Fibroblast of villous mesenchyme (primary cell): ENCODE measurements around the gene SCN10A. TPM values are rescaled to one million over a fixed set of nuclear protein-coding genes. Genes with fewer than 3 reads are reported as not detected.

Source experiments
- DNase-seq: peaks from one replicate; pipeline ENCODE4 v3.0.0-alpha.2; 2010; ENCODE audit warnings: low read depth
- H3K4me3 ChIP-seq: 2 replicates; pipeline ENCODE4 v1.5.1; 2011; ENCODE audit warnings: low read depth, mild to moderate bottlenecking, low read length
- total RNA-seq: library from RNA; depleted of rRNA; stranded (reverse); fragments of >200 nt; gene quantifications from 2 replicates; pipeline ENCODE4 v1.2.3, GENCODE V29; 2012
- TF ChIP-seq, protein P1 (sequence below): IDR thresholded peaks from 2 replicates; pipeline ENCODE4 v1.5.1; 2012; ENCODE audit warnings: low read depth, mild to moderate bottlenecking, low read length; ENCODE audit not compliant: insufficient read depth

SCN10A gene
- total RNA-seq, 1 donor, result not detected

DNA sequence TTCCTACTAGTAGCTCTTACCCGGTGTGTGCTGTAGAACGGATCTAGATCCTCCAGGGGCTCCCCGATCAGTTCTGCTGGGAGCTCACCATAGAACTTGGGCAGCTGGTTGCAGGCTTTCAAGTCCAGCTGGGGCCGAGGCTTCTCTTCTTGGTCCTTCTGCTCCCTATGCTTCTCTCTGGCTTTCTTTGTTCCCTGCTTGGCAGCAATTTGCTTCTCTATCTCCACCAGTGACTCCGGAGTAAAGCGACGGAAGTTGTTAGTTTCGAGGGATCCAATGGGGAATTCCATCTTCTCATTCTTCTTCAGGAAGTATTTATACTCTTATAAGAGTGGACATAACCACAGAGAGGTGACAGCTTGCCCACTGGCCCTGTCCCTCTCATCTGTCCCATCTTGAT is 22.3 kb downstream of the SCN10A start:
- TF ChIP-seq, protein P1, sequence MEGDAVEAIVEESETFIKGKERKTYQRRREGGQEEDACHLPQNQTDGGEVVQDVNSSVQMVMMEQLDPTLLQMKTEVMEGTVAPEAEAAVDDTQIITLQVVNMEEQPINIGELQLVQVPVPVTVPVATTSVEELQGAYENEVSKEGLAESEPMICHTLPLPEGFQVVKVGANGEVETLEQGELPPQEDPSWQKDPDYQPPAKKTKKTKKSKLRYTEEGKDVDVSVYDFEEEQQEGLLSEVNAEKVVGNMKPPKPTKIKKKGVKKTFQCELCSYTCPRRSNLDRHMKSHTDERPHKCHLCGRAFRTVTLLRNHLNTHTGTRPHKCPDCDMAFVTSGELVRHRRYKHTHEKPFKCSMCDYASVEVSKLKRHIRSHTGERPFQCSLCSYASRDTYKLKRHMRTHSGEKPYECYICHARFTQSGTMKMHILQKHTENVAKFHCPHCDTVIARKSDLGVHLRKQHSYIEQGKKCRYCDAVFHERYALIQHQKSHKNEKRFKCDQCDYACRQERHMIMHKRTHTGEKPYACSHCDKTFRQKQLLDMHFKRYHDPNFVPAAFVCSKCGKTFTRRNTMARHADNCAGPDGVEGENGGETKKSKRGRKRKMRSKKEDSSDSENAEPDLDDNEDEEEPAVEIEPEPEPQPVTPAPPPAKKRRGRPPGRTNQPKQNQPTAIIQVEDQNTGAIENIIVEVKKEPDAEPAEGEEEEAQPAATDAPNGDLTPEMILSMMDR, result no peak
- no peak for DNase-seq
- H3K4me3 ChIP-seq, result no peak overlapping the region

DNA sequence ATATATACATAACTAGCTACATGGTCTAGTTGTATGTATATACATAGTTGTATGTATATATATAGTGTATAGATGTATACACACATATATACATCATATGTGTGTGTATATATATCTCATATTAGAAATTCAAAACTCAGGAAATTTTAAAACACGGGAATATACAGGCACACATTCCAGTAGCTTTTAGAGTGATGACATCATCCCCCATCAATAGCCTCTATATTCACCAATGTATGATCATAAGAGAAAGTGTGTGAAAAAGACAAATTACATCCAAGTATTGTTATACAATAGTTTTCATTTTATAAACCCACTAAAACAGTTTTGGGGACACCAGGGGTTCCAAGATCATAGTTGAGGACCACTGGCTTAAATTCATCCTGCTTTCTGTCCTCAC is 23.0 kb downstream of the SCN10A start:
- DNase-seq, result no peak
- no peak overlapping the region for H3K4me3 ChIP-seq
- TF ChIP-seq, protein P1, result no peak

DNA sequence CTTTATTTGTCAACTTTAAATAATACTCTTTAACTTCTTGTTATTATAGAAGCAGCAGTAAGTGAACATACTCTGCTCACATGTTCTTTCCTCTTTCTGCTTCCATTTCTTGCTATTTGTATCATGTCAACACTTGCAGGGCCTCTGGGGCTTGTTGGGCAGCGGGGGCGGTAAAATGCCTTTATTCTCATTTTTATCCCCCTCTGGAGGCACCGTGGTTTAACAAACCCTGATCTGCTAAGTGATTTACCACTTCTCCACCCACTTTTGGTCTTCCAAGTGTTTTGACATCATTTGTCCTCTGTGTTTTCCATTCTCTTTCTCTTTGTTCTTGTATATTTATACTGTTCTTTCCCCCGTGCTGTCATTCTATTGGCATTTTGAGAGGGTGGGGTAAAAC is 33.9 kb downstream of the SCN10A start:
- no peak overlapping the region for H3K4me3 ChIP-seq
- TF ChIP-seq, protein P1, result no peak
- DNase-seq, result no peak

DNA sequence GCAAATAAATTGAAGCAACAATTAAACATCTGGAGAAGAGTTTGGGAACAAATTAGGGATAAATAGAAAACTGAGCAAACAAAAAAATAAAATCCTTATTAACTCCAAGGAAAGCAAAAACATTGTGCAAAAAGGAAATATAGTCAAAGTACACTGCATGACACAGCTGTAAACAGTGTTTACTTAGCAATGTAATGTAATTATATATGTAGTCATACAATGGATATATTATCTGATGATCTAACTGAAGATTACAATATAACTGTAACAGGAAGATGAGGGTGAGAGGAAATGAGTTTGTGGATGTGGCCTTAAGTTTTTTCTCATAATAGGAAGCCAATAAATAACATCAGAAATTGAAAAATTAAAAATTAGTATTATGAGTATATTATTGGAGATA is 42.5 kb downstream of the SCN10A start:
- no peak overlapping the region for H3K4me3 ChIP-seq
- TF ChIP-seq, protein P1, result no peak
- no peak for DNase-seq

DNA sequence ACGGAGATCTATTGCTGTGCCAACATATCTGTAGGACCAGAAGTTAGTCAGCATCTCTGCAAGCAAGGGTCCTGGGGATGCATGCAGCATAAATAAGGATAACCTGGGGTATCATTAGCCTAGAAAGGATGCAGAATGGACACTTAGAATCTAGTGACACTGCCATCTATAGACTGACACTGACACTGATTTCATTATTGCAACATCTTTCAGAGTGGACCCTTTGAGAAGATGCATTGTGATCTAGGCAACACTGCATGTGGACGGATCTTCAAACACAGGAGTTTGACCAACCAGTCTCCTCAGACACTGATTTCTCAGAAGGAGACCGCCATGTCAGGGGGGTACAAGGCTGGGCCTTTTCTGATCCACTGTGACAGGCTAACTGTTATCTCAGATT is 52.4 kb downstream of the SCN10A start:
- H3K4me3 ChIP-seq, result no peak overlapping the region
- TF ChIP-seq, protein P1, result no peak
- DNase-seq, result no peak

DNA sequence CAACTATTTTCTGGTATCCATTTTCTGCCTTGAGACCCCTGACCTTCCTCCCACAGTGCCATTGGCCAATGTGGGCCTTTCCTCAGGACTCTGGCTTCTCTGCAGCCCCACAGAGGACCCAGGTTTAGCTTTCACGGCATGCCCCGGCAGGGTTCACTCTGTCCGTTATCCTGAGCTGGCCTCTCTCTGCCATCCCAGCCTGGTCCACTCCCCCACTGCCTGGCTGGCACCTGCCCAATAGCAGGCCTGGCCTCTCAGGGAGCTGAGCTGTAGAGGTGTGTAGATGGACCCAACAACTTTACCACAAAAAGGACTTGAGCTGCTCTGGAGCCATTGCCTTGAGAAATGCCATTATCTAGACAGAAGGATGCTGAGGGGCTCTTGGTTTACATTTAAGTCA is 57.5 kb downstream of the SCN10A start:
- TF ChIP-seq, protein P1, result no peak
- no peak overlapping the region for H3K4me3 ChIP-seq
- no peak for DNase-seq

DNA sequence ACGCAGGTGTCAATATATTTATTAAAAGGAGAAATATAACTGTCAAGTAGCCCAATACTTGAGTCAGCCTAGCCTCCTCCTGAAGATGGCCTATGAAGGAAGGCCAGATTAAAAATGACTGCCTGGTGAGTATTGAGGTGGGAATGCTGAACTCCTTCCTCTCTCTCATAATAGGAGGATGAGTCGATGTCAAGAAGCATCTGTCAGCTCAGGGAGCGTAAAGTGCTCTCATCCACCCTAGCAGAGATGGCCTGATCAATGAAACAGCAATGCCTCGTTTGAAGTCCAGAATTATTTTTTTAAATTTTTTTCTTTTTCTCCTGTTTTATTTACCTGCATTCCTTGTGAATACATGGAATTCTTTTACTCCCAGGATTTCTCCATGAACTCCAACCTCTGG is 58.3 kb downstream of the SCN10A start:
- TF ChIP-seq, protein P1, result no peak
- no peak overlapping the region for H3K4me3 ChIP-seq
- no peak for DNase-seq
